ES-I3 (cell line): ENCODE data around the gene RAB11FIP3.
"Not testable (repeated sequence)": the region's sequence is repeated elsewhere in the genome, so short reads cannot be mapped to it uniquely, and the experiment has no call there.

ENCODE experiments used
- H3K36me3 ChIP-seq: 2 replicates; pipeline ENCODE4 v1.6.1; 2013; ENCODE audit warnings: mild to moderate bottlenecking, low read length, control low read depth, moderate library complexity; ENCODE audit not compliant: insufficient read depth
- H3K4me1 ChIP-seq: 2 replicates; pipeline ENCODE4 v1.6.1; 2013; ENCODE audit warnings: mild to moderate bottlenecking, control low read depth, low read length; ENCODE audit not compliant: insufficient read depth
- H3K9ac ChIP-seq: 2 replicates; pipeline ENCODE4 v1.6.1; 2013; ENCODE audit warnings: low read depth, mild to moderate bottlenecking, low read length, moderate library complexity
- H3K9me3 ChIP-seq: 2 replicates; pipeline ENCODE4 v1.6.1; 2013; ENCODE audit warnings: mild to moderate bottlenecking, low read length, moderate library complexity; ENCODE audit not compliant: control insufficient read depth, insufficient read depth

The RAB11FIP3 gene

DNA sequence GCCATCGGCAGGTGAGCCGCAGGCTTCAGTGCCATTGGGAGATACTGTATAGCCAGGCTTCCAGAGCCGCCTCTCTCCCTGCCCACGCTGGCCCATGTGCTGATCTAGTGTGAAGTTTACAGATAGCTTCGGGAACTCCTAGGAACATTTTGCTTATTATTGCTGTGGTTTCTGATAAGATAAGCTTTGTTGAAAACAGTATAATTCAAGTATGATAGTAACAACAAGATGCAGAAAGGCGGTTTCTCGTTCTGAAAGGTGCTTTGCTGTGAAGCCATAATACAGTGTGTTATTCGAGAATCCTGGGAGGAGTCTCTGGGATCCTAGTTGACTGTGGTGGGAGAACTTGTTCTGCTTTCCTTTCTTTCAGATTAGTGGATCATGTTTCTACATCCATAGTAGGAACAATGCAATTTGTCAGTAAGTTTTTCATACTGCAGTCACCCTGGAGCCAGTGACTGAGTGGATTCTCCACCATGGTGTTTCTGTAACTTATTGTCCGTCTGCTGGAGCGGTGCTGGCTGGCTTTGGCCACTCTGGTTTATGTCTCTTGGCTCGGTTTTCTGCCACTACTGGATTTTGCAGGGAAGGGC, 31.5 kb downstream of the RAB11FIP3 start:
- no peaks in the 10 kb centered on the region; the same call in 1 of the 2 replicates for H3K4me1 ChIP-seq

DNA sequence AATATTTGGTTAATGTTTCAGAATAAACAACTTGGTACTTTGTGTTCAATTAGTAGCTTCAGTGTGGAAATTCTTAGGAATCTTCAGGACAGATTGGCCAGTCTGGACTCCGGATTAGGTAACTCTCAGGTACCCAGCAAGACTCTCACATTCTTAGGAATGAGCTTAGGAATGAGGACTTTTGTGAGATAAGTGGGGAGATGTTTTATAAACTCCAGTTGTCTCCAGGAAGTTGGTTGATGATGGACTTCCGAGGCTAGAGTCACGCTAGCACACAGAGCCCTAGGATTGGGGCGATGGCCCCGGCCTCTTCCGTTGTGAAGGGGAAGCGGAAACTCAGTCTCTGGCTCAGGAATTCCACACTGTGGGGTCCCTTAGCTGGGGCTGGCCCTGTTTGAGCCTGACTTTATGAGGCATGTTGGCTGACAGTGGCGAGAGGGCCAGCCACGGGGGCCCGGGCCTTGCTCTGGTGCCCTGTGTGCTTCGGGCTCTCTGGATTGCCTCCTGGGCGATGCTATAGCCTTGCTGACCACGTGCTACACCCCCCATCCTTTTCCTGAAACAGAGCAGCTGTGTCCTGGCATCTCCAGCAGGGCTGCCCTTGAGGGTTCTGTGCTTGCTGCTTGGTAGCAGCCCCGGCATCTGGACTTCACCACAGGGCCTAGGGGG, 32.4 kb downstream of the RAB11FIP3 start:
- Histone ChIP-seq H3K36me3 (no peaks in the 10 kb centered on the region), H3K4me1 (no peaks in the 10 kb centered on the region; the same call in 1 of the 2 replicates), H3K9me3 (no peaks in the 10 kb centered on the region), H3K9ac (no peak overlapping the region)

More for the DNA sequence above, 31.5 kb downstream of the RAB11FIP3 start:
- H3K9me3 ChIP-seq, result no peaks in the 10 kb centered on the region
- no peak overlapping the region for H3K9ac ChIP-seq
- H3K36me3 ChIP-seq, result no peaks in the 10 kb centered on the region

DNA sequence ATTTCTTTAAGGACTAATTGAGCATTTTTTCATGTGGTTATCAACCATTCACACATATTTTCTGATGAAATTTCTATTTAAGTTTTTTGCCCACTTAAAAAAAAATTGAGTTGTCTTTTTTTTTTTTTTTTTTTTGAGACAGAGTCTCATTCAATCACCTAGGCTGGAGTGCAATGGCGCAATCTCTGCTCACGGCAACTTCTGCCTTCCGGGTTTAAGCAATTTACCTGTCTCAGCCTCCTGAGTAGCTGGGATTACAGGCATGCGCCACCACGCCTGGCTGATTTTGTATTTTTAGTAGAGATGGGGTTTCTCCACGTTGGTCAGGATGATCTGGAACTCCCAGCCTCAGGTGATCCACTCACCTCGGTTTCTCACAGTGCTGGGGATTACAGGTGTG, 34.3 kb downstream of the RAB11FIP3 start:
- Histone ChIP-seq H3K9me3 (no peaks in the 10 kb centered on the region), H3K9ac (no peak overlapping the region), H3K36me3 (no peaks in the 10 kb centered on the region), H3K4me1 (no peaks in the 10 kb centered on the region; the same call in 1 of the 2 replicates)

DNA sequence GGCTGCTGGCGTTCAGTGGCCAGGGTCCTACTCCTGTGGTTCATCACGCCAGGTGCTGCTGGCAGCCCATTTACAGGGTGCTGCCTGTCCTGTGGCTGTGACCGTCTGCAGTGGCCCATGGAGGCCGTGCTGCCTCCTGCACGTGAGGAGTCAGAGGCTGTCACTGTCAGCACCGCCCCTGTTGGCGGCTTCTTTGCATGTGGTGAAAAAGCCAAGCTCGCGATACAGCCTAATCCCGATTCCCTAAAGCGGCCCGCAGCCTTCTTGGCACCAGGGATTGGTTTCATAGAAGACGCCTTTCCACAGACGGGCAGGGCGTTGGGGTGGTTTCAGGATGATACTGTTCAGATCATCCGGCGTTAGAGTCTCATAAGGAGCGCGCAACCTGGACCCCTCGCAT, 35.3 kb downstream of the RAB11FIP3 start:
- Histone ChIP-seq H3K4me1 (no peaks in the 10 kb centered on the region; the same call in 1 of the 2 replicates), H3K36me3 (no peaks in the 10 kb centered on the region; the same call in 1 of the 2 replicates), H3K9me3 (no peaks in the 10 kb centered on the region), H3K9ac (no peak overlapping the region)

DNA sequence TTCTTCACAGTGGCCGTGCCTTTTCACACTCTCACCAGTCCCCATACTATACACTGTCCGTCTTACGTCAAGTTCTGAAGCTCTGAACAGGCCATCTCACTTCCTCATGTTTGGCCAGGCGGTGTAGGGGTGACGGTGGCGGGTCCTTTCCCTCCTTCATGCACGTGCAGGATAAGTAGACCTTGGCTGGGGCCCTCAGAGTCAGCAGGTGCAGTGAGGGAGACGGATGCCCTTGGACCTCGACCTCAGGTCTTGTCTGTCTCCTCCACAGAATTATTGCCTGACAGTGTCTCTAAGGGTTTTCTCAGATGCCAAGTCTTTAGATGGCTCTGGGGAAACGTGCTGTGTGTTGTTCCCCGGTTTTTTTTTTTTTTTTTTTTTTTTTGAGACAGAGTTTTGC, 37.6 kb downstream of the RAB11FIP3 start:
- Histone ChIP-seq H3K9ac (no peak overlapping the region), H3K9me3 (no peaks in the 10 kb centered on the region), H3K36me3 (no peaks in the 10 kb centered on the region; the same call in 1 of the 2 replicates), H3K4me1 (no peaks in the 10 kb centered on the region)

DNA sequence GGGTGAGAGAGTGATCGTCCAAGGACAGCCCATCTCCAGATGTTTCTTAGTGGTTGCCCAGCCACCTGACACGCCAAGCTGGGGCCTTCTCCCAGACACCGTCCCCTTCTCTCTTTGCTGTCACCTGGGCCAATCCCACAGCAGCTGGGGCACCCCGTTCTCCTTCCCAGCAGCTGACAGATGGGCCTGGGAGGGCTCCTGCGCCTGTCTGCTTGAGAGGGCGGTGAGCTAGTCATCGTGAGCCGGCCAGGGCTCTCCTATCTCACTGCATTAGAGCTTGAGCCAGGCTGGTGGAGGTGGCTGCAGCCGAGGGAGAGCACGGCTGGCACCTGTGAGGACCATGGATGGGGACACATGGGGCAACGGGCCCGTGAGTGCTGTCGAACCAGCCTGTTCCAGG, 41.2 kb downstream of the RAB11FIP3 start:
- Histone ChIP-seq H3K9ac (no peak overlapping the region), H3K36me3 (no peaks in the 10 kb centered on the region; the same call in 1 of the 2 replicates), H3K4me1 (peaks cover 10% of the 10 kb centered on the region), H3K9me3 (no peaks in the 10 kb centered on the region)

DNA sequence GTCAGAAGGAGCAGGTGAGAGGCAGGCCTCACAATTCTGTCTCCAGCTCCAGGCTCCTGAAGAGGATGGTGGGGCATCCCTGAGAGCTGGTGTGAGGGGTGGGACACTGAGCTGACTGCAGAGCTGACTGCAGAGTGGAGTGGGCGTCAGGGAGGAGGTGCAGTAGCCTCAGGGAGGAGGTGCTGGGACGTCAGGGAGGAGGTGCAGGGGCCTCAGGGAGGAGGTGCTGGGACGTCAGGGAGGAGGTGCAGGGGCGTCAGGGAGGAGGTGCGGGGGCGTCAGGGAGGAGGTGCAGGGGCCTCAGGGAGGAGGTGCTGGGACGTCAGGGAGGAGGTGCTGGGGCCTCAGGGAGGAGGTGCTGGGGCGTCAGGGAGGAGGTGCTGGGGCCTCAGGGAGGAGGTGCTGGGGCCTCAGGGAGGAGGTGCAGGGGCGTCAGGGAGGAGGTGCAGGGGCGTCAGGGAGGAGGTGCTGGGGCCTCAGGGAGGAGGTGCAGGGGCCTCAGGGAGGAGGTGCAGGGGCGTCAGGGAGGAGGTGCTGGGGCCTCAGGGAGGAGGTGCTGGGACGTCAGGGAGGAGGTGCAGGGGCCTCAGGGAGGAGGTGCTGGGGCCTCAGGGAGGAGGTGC, 41.9 kb downstream of the RAB11FIP3 start:
- H3K4me1 ChIP-seq, result peaks cover 17% of the 10 kb centered on the region
- H3K9ac ChIP-seq, H3K36me3 ChIP-seq, H3K9me3 ChIP-seq: not testable (repeated sequence)

DNA sequence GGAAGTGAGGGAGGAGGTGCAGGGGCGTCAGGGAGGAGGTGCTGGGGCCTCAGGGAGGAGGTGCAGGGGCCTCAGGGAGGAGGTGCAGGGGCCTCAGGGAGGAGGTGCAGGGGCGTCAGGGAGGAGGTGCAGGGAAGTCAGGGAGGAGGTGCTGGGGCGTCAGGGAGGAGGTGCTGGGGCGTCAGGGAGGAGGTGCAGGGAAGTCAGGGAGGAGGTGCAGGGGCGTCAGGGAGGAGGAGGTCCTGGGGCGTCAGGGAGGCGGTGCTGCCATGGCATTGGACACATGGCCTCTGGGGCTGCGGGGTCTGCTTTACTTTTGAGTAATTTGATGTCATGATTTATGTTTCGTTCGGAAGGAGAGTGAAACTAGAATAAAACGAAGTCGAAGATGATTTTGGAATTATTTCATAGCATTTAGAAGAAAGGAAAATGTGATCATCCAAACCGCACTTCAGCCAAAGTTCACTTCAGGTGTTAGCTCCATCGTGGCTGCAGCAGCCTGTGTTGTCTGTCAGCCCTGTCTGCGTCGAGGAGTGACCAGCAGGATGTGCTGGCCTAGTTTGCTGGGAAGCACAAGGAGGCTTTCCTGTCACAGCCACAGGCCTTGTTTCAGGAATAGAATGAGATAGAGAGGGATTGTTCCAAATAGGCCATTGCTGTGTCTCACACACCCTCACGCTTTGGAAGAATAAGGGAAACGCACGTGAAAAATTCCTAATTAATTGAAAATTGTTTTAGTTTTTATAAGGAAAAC, 42.8 kb downstream of the RAB11FIP3 start:
- no peaks in the 10 kb centered on the region for H3K9me3 ChIP-seq
- no peaks in the 10 kb centered on the region; the same call in 1 of the 2 replicates for H3K36me3 ChIP-seq
- H3K4me1 ChIP-seq, result peaks cover 17% of the 10 kb centered on the region
- no peak overlapping the region for H3K9ac ChIP-seq

DNA sequence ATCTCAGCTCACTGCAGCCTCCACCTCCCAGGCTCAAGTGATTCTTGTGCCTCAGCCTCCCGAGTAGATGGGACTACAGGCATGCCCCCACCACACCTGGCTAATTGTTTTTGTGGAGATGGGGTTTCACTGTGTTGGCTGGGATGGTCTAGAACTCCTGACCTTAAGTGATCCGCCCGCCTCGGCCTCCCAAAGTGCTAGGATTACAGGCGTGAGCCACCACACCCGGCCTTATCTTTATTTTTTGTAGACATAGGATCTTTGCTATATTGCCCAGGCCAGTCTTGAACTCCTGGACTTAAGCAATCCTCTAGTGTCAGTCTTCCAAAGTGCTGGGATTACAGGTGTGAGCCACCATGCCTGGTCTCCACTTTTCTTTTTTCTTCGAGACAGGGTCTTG, 44.0 kb downstream of the RAB11FIP3 start:
- H3K4me1 ChIP-seq, result peaks cover 22% of the 10 kb centered on the region
- not testable (repeated sequence) for H3K36me3 ChIP-seq, H3K9ac ChIP-seq, H3K9me3 ChIP-seq

DNA sequence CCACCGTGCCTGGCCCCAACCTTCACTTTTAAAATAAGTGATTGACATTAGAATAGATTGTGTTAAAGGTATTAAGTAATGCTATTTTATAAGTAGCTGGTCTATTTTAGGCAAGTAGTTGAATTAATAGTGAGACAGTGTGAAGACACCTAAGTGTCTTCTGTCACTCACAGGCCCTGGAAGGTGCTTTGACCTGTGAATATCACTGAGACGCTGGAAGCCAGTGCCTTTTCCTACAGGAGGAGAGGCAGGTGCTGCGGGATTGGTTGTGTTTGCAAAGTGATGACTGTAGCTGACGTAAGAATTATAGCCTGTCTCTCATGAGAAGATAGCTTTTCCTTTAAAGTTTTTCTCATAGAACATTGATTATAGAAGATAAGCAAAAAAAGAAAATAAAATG, 45.0 kb downstream of the RAB11FIP3 start:
- Histone ChIP-seq H3K9ac (no peak overlapping the region), H3K4me1 (peaks cover 22% of the 10 kb centered on the region), H3K36me3 (no peaks in the 10 kb centered on the region; the same call in 1 of the 2 replicates), H3K9me3 (no peaks in the 10 kb centered on the region)

DNA sequence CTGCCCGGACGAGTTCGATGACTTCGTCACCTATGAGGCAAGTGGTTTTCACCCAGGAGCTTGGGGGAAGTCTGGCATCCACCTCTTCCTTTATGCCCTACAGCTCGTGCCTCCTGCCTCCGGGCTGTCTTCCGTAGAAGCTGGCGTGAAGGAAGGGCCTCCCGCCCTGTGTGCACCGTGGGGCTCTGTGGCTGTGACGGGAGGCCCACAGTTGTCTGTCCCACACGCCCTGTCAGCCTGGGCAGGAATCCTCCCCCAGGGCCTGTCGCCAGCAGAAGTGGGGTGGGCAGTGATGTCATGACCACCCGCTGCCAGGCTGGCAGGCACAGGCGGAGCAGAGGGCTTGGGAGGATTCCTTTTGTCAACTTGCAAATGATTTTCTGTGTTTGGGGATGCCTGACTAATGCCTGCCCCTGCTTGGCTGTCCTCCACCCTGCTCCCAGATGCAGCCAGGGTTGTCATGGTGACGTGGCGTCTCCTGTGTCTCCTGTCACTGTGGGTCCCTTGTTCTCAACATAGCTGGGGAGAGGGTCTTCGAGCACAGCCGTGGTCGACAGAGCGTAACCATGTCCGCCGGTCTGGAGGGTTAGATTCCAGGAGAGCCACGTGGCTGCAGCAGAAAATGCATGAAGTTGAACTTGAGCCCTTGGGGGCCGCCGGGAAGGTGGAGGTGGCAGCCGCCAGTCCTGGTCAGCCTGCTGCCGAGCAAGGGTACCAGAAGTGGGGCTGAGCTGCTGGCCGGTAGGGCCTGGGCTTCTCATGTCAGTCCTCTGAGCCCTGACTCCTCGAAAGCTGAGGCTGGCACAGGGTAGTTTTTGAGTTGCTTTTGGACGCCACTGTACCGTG, 46.1 kb downstream of the RAB11FIP3 start:
- Histone ChIP-seq H3K36me3 (no peaks in the 10 kb centered on the region), H3K9ac (no peak overlapping the region; the same call in 1 of the 2 replicates), H3K4me1 (peaks cover 22% of the 10 kb centered on the region), H3K9me3 (no peaks in the 10 kb centered on the region)

DNA sequence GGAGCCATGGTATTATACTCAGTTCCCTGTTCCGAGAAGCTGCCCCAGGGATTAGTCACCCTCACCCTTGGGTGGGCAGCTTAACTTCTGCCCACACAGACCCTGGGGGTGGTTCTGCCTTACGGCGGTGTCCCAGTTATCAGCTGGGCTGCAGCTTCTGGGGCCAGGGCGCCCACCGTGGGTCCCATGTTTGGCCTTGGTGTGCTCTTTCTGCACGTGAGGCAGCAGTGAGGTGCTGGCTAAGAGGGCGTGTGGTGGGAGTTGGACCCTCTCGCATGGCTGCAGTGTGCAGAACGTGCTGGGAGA, 46.7 kb downstream of the RAB11FIP3 start:
- Histone ChIP-seq H3K4me1 (peaks cover 22% of the 10 kb centered on the region), H3K9me3 (no peaks in the 10 kb centered on the region), H3K36me3 (no peaks in the 10 kb centered on the region), H3K9ac (no peak overlapping the region)

DNA sequence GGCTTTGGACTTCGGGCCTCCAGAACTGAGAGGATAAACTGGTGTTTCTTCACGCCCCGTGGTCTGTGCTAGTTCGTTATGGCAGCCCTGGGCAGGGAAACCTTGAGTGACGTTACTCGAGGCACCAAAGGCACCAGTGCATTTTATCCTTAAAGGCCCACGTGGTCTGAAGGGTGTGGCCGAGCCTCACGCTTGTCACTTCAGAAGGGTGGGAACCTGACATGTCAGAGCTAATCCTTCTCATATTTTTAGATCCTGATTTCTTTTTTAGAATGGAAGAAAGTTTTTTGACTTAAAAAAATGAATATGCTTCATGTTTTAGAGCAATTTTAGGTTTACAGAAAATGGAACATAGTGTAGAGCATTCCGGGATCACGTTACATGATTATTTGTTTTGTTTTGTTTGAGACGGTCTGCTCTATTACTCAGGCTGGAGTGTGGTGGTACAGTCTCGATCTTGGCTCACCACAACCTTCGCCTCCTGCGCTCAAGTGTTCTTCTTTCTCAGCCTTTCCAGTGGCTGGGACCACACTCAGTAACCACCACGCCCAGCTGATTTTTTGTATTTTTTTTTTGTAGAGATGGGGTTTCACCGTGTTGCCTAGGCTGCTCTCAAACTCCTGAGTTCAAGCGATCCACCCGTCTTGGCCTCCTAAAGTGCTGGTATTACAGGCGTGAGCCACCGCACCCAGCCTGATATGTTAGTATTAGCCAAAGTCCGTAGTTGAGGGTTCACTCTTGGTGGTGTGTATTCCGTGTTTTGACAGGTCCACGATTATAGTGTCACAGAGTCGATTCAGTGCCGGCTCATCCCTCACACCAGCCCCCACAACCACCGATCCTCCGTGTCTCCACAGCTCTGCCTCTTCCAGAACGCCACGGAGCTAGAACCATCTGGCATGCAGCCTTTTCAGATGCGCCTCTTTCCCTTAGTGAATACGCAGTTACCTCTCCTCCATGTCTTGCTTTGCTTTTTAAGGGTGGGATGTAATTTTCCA, 47.9 kb downstream of the RAB11FIP3 start:
- H3K36me3 ChIP-seq, result no peaks in the 10 kb centered on the region

More for the DNA sequence above, 47.9 kb downstream of the RAB11FIP3 start:
- Histone ChIP-seq H3K9me3 (no peaks in the 10 kb centered on the region), H3K9ac (no peak overlapping the region), H3K4me1 (peaks cover 22% of the 10 kb centered on the region)
